Stimulated activated CD4-positive, alpha-beta T cell treated with anti-CD3 and anti-CD28 coated beads, Interleukin-15, amount 100 ng/mL, for 24 hours (primary cell): ENCODE measurements around the gene CHST3.
"Not testable (repeated sequence)": the region's sequence is repeated elsewhere in the genome, so short reads cannot be mapped to it uniquely, and the experiment has no call there.

Source experiments
- DNase-seq: peaks from one replicate; pipeline ENCODE4 v3.0.0-alpha.2; 2020

The CHST3 gene

DNA sequence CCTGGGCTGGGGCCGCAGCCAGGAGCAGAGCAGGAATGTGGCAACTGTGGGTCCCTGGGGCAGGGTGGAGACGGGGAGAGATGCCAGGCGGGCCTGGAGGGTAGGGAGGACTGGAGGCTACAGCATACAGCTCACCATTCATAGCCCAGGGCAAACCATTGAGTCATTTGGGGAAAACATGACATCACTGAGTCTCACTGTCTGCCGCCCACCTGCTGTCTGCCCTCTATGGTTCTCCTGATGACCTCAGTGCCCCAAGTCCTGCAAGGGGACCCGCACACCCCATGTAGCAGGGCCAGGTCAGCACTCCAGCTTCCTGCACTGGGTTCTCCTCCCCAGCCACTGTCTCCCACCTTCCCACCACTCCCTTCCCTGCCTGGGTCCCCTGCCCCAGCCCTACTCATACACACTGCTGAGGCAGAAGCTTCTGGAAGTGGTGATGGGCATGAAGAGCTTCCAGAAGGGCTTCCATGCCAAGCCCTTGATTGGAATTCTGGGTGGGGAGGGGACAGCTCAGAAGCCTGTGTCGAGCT, 10.4 kb downstream of the CHST3 start:
- peak; percentile 74 for DNase-seq

DNA sequence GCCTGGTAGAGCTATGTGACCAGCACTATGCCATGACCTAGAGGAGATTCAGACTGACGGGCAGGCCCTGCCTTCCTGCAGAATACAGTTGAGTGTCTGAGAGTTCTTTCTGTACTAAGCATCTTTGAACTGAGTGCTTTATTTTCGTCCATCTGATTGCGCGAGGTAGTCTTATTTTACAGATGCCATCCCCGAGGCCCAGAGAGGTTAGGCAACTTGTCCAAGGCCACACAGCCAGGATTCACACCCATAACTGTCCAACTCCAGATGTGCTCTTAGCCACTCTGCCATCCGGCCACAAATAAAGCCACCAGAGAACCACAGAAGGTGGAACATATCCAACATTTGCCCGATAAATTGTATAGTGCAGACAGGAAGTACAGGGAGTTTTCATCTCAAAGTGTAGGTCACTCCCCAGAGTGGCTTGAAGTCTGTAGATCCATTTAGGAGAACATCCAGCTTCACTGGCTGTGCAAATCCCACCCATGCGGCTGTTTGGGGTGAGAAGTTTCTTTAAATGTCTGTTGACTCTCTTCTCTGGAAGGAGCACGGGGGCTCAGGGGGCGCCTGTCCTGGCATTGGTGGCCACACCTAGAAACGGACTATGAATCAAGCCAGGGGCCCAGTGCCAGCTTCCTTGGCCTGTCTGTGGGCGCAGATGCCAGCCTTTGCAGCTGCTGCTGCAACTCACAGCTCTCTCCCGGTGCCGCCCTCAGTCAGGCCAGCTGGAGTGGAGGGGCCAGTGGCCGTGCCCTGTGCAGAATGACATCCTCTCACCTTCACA, 11.1 kb downstream of the CHST3 start:
- DNase-seq, result no peak

DNA sequence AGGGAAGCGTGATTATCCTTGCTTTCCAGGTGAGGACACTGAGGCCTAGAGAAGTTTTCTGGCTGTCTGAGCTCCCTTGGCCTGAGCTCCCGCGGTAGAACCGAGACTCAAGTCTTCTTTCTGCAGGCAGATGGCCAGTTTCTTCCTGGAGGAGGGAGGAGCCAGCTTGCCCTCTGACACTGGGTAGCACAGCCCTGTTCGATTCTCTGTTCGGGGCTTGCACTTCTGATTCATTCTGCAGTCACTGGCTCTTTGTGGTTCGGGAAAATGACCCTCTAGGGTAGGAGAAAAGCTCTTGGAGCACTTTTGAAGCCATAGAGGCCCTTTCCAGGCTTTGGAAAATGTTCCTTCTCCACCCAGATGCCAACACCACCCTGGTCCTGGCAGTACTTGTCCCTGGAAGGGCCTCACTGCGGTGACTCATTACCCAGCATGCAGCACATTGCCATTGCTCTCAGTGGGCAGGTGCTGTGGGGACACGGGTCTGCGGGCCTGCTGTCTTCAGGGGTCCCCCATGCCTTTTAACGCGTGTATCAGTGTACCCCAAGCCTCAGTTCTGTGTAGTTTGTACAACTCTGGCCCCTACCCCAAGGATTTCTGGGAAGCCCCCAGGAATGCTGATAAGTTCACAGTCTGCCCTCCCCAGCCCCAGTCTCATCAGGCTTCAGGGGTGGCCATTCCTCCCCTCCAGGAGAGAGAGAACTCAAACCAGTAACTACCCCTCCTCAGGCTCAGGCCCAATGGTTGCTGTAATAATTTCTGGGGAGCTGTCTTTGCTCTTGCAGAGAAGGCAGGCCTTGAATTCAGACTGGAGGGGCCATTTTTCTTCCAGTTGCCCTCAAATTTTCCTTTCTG, 11.9 kb downstream of the CHST3 start:
- no peak for DNase-seq

DNA sequence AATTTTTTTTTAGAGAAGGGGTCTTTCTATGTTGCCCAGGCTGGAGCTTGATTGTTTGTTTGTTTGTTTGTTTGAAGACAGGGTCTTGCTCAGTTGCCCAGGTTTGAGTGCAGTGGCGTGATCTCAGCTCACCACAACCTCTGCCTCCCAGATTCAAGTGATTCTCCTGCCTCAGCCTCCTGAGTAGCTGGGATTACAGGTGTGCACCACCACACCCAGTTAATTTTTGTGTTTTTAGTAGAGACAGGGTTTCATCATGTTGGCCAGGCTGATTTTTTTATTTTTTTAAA, 13.4 kb downstream of the CHST3 start:
- not testable (repeated sequence) for DNase-seq

DNA sequence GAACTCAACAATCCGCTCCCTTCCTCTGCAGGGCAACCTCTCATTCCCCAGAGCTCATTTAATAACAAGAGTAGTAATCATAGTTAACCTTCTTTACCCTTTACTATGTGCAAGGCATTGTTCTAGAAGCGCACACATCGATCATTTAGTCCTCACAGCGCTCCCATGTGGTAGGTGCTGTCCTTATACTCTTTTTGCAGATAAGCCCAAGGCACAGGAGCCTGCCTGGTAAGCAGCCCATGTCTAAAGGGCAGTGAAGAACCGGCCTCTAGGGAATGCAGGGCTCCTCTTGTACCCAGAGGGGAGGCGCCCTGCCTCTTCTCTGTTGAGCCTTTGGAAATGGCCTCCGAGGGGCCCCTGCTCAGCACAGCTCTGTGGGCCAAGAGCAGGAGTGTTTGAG, 14.3 kb downstream of the CHST3 start:
- DNase-seq, result no peak

DNA sequence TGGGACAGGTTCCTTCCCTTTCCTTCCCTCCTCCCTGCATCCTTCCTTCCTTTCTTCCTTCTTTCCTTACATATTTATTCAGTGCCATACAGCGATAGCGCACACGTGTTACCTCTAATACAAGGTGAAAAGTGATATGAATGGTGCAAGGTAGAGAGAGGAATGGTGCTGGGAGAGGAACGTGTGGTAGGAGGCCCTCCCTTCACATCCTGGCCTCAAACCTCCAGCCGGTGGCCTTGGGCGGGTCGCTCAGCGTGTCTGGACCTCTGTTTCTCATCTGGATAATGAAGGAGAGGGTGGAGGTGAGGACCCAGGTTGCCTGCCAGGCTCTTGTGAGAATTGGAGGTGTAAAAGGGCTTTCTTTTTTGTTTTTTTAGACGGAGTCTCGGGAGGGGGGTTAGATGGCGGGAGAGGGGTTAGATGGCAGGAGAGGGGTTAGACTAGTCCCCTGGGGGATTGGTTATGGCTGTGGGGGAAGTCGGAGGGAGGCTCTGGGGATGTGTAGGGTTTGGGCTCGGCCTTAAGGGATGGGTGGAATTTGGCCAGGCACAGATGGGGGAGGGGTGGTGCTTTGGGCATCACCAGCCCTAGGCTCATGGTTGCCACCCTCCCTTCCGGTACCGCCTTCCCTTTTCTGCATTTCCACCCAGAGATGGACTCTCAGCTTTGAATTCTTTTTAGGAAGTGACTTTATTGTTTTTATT, 14.9 kb downstream of the CHST3 start:
- no peak for DNase-seq

DNA sequence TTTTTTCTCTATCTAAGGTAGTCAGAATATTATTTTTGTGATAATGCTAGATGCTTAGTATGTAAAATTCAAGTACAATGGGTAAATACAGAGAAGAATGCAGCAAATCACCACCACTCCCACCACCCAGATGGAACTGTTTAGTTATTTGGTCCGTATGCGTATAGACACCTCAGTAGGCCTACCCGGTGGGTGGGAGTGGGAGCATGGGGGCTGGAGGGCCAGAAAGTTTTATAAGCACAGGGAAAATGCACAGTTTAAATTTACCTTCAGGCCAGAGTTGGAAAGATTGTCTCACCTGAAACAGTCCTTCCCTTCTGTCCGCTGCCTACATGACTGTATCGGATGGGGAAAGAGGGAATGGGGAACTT, 15.5 kb downstream of the CHST3 start:
- DNase-seq, result no peak

DNA sequence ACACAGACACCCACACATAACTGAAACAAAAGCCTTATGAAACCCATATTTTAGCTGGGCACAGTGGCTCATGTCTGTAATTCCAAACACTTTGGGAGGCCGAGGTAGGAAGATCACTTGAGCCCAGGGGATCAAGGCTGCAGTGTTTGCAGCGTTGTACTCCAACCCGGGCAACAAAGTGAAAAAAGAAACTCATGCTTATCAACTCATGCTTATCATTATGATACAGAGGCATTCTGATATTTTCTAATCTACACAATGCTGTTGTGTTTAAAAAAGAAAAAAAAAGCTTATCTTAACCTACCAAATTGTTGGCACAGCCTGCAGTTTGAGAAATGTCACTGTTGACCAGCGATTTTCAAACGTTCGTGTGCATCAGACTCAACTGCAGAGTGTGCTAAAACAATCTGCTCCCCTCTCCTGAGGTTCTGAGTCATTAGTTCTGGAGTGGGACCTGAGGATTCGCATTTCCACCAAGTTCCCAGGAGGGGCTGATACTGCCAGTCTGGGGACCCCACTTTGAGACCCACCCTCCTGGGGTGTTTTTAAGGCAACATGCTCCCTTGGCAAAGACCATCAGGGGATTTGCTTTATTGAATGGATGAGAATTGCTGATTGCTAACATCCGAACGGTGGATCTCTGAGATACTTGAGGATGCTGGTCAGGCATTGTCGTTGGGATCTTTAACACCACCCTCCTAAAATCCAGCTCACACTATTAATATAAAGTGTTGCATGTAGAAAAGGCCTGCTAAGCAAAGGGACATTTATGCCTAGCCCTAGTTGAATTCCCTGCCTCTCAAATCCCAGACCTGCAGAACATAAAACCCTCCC, 16.2 kb downstream of the CHST3 start:
- no peak for DNase-seq

DNA sequence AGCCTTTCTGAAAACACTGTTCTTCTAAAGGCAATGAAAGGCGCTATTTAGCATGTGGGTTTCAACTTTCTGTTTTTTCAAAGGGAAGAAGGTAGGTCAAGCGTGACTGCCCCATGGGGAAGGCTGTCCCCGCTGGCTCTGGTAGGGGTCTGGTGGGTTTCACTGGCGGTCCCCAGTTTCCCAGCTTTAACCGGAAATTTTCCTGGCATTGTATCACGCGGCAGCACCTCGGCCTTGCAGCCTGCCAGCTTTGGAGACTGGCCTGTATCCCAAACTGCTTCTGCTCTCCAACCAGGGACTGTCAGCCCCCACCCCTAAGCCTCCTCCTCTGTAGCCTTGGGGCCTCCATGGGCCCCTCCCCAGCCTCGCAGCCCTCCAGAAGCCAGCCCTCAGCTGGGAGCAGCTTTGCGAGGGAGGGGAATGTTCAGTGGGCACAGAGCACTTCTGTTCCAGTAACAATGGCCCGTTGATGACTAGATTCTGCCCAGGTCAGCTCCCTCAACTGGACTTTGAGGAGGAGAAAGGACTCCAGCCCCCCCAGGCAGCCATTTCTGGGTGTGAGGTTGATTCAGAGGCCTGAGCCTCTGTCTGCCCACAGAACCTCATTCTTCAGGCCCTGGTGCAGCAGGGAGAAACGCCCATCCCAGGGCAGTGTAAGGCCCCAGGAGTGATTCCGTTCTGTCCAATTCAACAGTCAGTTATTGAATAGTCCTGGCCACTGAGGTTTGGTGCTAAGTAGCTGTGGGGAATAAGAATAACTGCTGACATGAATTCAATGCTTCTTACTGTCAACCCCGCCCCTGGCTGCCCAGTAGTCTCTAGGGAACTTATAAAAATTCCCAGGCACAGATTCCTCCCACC, 17.1 kb downstream of the CHST3 start:
- no peak for DNase-seq

DNA sequence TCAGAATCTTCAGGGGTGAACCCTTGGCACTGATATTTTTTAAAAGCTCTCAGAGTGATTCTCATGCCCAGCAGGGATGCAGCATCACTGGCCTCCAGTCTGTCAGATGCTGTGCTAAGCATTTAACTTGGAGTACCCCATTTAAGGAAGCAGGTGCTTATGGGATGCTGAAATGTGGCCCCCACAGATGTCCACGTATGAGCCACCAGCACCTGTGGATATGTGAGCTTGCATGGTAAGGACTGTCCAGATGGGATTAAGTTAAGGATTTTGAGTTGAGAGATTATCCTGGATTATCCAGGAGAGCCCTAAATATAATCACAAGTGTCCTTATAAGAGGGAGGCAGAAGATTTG, 17.7 kb downstream of the CHST3 start:
- no peak for DNase-seq

DNA sequence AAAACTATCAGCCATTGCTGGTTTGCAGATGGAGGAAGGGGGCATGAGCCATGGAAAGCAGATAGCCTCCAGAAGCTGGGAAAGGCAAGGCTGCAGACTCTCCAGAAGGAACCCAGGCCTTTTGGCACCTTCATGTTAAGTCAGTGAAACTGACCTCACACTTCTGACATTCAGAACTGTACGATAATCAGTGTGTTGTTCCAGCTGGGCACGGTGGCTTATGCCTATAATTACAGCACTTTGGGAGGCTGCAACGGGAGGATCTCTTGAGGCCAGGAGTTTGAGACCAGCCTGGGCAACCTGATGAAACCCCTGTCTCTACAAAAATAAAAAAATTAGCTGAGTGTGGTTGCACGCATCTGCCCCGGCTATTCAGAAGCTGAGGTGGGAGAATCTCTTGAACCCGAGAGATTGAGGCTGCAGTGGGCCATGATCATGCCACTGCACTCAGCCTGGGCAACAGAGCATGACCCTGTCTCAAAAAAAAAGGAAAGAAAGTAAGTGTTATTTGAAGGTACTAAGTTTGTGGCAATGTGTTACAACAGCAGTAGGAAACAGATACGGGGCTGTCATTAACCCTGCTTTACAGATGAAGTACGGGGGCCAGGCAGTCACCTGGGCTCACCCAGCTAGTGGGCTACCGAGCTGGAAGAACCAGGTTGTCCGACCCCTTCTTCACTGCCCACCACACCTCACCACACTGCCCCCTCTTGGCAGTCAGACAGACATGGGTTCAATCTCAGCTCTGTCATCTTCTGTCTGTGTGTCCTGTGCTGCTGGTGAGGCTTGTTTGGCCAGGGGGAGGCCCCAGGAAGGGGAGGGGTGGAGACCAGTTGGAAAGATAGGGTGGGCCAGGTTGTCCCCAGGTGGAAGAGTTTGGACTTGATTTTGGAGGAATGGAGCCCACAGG, 18.3 kb downstream of the CHST3 start:
- no peak for DNase-seq

DNA sequence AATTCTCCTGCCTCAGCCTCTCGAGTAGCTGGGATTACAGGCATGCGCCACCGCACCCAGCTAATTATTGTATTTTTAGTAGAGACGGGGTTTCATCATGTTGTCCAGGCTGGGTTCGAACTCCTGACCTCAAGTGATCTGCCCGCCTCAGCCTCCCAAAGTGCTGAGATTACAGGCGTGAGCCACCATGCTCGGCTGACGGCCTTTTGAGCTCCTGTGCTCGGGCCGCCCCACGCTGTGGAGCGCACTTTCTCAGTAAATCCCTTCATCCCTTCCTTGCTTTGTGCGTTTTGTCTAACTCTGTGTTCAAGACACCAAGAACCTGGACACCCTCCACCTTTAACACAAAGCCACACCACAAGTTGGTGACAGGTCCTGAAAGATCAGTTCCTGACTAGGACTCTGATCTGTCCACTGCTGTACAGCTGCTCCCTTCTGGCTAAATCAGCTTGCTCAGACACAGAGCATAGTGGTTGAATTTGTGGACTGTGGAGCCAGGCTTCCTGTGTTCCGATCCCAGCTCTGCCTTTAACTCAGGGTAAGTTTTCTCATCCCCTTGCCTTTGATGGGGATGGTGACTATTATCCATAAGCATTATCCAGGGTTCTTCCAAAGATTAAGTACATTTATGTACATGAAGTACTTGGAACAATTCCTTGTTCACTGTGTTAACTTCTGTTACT, 20.1 kb downstream of the CHST3 start:
- no peak for DNase-seq

DNA sequence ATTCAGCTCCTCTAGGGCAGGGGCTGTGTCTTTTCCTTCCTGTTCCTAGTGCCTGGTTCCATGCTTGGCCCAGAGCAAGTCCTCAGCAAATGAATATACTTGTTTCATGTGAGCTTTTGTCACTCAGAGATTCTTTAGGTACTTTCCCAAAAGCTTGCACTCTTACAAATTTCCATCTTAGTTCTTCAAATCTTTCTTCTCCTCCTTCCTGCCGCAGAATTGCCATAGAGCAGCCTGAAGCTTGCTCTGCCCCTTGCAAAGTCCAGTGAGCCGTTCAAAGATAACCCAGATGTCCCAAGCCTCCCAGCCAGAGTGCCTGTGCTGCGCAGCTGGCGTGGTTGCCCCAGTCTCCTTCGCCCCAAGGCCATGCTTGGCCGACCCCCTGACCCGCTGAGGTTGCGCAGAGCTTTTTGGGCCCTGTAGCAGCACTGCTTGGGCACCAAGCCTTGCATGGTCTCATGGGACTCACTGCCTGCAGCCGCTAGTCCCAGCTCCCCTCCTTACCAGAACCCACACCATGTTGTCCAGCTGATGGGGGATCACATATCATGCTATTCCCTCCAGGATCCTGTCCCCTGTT, 20.7 kb downstream of the CHST3 start:
- DNase-seq, result no peak

DNA sequence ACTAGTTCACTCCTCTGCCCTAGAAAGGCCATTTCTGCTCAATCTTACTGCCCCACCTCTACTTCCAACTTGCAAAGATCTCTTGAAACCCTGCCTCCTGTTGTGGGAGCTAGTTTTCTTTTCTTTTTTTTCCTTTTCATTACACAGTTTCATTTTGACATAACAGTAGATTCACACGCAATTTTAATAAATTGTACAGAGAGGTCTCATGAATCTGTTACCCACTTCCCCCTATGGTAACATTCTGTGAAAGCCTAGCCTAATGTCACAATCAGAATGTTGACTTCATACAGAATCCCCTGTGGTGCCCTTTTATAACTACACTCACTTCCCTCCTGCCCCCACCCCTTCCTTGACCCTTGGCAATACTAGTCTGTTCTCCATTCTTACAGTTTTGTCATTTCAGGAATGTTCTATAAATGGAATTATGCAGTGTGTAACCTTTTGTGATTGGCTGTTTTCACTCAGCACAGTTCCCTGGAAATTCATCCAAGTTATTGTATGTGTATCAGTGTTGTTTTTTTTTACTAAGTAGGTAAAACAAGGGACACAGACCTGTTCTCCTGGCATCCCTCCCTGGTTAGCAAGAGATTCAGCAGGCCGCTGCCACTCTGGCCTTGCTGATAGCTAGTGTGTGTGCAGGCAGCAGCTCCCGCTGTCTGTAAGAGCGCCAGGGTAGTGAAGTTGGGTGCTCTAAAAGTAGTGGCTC, 21.5 kb downstream of the CHST3 start:
- no peak for DNase-seq

DNA sequence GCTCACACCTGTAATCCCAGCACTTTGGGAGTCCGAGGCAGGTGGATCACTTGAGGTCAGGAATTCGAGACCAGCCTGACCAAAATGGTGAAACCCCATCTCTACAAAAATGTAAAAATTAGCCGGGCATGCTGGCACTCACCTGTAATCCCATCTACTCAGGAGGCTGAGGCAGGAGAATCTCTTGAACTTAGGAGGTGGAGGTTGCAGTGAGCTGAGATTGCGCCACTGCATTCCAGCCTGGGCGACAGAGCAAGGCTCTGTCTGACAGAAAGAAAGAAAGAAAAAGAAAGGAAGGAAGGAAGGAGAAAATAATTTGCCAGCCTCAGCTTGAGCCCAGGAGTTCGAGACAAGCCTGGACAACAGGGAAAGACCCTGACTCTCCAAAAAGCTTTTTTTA, 24.7 kb downstream of the CHST3 start:
- DNase-seq, result not testable (repeated sequence)

DNA sequence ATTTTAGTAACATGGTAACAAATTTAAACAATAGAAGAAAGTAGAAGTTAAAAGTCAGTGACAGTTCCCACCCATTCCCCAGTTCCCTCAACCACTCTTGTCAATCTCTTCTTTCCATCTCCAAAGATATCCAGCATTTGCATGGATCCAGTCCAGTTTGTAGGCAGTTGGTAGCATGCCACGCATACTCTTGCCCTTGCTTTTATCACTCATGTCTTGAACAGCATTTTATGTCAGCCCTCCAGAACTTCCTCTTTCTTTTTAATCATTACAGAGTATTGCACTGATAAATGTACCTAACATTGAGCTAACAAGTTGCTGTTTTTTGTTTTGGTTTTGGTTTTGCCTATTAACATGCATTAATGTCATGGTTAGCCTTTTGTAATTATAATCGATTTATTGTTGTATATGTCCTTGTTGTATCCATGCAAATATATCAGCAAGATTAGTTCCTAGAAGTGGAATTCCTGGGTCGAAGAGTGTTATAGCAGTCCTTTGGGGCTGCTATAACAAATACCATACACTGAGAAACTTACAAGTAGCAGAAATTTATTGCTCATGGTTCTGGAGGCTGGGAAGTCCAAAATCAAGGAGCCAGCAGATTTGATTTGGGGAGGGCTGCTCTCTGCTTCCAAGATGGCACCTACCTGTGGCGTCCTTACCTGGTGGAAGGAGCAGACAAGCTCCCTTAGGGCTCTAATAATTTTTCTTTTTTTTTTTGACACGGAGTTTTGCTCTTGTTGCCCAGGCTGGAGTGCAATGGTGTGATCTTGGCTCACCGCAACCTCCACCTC, 25.7 kb downstream of the CHST3 start:
- DNase-seq, result no peak

DNA sequence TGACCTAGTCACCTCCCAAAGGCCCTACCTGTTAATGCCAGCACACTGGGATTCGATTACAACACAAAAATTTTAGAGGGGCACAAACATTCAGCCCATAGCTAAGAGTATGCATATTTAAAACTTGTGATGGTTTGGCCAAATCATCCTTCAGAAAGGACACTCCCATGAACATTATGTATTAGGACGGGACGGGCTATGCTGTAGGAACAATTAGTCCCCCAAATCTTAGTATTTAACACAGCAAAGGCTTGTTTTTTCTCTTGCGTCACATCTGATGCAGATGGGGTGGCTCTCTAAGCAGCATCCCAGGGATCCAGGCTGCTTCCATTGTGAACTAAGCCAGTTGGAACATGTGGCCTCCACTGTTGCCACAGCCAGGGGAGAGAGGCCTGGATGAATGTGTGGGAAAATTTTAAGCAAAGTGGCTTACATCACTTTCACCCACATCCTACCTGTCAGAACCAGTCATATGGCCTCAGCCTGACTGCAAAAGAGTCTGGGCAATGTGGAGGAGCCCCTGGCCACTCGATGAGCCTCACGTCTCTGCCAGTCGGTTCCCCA, 26.6 kb downstream of the CHST3 start:
- DNase-seq, result no peak

DNA sequence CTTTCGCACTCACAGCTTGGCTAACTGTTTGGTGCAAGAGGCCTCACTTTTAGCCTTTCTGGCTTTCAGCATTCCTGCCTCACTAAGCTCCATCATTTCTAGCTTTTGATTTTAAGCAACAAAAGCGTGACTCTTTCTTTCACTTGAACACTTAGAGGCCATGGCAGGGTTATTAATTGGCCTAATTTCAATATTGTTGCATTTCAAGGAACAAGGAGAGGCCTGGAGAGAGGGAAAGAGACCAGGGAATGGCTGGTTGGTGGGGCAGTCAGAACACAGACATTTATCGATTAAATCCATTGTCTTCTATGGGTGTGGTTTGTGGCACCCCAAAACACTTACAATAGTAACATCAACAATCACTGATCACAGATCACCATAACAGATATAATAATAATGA, 31.3 kb downstream of the CHST3 start:
- no peak for DNase-seq
